HG03460 (cell line): ENCODE measurements around the gene CACNB2.
A peak's percentile ranks its signal among the peaks of the same experiment; 100 is the strongest.

Experiments used
- ATAC-seq: cut with Tn5 transposase; IDR thresholded peaks from one replicate; pipeline ENCODE4 v1.9.1; 2021; ENCODE audit not compliant: unreplicated experiment

The CACNB2 gene

DNA sequence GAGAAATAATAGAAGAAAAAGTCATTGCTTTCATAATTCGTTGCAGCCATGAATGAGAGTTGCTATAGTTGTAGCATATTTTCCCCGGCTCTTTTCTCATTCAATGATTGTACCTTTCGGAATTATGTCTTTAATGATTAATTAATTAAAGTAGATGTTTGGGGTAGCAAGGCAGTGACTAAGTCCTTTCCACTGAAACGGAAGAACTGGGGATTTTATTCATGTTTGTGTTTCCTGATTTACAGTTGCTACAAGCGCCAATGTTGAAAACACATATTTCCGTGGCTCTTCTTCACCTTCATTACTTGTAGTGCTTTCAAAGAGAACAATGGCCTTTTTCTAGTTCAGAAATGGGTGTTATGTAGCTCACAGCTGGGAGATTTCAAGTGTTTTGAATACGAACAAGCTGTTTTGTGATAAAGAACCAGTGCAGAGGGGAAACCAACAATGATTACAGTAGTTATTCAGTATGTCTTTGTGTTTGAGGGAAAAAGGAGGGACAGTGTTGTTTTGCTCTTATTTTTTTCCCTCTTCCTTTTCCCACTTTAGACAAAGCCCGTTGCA is 357.7 kb downstream of the CACNB2 start:
- no peak for ATAC-seq

DNA sequence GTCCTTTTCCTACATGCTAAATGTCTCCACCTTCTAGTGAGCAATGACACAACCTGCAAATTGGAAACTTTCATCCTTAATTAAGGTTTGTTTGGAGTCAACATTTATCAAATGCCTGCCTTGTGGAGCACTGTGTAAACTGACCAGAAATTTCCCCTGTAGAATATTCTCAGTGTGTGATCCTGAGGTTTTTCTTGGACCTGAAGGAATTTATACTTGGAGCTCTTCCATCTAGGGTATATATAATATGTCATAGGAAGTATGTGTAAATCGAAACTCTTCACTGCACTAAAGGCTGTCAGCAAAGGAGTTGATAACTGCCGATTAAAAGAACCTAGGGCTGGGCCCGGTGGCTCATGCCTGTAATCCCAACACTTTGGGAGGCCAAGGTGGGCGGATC is 358.8 kb downstream of the CACNB2 start:
- ATAC-seq = no peak

DNA sequence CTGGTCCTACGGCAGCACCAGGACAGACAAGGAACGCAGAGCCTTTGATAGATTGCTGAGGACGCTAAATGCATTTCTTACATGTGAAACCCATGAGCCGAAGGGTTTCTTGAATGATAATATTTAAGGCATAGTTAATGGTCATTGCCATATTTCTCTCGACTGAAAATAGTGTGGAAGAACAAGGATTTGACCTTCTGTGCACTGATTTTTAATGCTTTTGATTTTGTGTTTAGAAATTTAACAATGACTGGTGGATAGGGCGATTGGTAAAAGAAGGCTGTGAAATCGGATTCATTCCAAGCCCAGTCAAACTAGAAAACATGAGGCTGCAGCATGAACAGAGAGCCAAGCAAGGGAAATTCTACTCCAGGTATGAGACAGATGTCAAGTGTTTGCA is 360.4 kb downstream of the CACNB2 start:
- no peak for ATAC-seq

DNA sequence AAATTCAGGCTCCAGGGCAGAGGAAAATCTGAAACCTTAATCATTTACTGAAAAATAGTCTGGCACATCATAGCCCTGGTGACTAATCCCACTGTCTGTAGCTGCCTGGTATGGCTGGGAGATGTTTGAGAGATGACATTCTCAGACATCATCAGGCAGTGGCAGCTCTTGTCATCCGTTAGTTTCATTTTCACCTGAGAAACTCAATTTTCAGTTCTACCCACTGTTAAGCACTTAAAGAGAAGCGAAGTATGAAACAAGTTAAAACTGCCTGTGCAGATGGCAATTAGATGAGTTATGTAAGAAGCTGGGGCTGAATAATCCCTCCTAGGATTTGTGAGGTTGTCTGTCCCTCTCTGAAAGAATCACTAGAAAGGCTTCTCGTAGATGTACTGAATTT is 361.0 kb downstream of the CACNB2 start:
- peak; percentile 88 for ATAC-seq

DNA sequence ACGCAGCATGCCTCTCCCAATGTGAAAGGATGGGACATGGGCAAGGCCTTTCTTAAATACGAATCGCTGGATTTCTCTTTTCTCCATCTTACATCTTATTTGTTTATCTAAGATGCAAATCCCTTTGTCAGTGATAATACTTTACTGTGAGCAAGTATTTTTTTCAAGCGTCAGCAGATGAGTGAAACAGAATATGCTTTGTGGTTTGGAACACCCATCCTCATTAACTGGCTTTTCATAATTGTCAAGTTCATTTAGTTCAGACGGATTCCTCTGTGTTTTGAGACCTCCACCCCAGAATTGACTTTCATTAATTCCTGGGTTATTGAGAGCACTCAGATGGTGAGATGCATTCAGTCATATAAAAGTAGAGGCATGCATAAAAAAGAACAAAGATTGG is 361.4 kb downstream of the CACNB2 start:
- no peak for ATAC-seq

DNA sequence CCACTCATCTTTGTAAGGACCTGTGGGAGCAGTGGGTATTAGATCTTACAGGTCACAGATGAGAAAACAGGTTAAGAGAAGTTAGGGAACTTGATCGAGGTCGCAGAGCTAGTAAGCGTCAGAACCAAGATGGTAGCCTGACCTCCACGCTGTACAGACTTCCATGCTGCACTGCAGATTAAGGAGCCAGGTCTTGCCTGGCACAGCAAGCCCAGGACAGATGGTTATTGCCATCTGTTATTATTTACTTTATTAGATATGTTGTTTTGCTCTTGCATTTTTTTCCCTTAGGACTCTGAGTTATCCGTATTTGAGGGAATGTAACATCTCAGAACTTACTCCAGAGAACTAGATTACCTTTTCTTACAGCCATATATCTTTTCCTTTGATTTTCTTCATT is 363.9 kb downstream of the CACNB2 start:
- no peak for ATAC-seq

DNA sequence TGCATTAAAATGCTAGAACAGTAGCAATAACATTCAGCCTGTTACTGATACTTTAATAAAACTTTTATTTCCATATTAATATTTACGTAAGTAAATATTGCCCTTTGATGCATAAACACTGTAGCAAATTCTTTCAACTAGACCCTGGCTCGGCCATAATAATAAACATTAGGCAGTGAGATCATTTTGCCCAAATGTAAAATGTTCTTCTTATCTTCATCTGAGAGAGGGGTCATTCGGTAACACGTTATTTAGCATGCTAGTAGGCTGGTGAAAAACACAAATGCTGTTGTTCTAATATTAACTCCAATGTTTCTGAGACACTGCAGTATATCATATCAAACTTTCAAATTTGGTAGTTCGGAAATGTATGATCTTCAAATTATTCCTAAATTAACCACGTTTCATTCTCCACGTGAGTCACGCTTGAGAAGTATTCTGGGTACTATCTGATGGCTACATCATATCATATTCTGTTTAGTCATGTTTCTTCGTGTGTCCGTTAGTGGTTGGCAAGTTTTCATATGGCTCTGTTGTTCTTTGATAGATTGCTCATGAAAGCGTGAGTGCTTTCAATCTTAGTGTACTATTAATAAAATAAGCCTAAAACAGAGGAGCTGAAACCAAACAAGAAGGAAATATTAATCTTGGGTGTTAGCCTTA is 365.4 kb downstream of the CACNB2 start:
- ATAC-seq = no peak

DNA sequence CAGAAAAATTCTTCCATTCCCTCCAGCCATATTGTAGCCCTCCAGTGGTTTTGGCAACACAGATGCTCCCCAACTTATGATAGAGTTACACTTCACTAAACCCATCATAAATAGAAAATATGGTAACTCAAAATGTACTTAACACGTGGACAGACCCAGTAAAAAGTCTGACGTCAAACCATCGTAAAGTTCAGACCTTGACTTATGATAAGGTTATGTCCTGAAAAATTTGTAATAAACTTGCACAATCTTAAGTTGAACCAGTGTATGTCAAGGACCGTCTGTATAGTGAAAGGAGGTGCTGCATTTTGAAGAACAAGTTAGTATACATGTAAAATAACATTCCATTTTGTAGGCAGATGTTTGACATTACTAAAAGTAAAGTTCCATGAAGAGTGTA is 368.4 kb downstream of the CACNB2 start:
- ATAC-seq = no peak

DNA sequence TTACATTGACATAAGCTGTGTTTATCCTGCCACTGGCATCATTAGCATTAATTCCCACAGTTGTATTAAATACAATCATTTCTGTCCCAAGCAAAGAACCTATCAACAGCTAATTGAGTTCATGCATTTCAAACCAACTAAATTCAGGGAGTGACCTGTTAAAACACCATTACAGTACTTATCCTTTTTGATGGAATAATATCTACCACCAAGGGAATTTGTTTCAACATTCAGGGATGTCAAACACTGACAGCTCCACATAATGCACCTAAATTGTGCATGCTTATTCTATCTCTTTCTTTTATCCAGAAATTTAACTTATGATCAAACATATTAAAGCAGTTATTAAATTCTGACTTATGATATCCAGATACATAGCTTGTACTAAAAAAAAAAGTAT is 374.3 kb downstream of the CACNB2 start:
- no peak for ATAC-seq

DNA sequence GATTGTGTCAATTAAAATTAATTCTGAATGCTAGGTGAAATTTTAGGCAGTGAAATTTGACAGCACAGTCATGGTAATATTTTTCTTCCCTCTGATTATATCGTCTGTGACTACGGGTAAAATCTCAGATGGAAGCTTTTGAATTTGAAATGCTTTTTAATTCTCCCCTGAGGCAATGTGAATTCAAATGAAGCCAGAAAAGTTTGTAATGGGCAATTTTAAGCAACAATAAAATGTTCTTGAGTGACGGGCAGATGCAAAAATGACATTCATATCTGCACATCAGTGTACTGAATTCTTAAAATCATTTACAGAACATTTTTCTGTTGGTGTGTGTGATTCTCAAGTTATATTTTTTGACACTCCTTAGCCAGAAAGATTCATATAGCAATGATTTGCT is 376.6 kb downstream of the CACNB2 start:
- ATAC-seq = no peak

DNA sequence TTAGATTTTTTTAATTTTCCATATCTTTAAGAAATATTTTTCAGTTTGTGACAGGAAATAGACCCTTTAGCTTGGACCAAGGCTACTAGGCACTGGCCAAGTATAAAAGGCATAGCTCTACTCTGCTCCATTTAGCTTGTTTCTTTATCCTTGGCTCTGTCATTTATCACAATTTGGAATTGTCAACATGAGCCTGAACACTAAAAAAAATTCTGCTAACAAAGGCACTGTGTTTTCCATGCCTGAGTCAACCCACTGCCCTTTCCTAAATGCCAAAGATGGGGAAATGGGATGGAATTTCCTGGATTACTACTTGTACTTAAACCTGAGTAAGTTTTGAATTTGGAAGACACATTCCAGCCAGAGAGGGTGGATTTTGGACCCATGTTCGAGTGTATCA is 382.8 kb downstream of the CACNB2 start:
- no peak for ATAC-seq

DNA sequence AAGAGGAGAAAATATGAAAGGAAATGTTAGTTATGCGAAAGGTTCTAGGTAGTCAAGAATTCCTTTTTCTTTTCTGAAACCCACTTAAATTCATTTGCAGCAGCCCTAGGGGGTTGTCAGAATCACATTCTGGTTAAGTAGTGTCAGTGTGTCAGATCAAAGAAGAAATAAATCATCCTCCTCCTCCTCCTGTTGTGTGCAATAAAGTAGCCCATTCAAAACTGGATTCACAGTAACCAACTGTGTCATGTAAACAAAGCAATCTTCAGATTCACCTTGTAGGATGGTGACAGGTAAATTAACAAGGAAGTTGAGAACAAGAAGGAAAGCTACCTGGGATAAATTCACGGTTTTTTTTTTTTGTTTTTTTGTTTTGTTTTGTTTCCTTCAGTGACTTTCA is 383.6 kb downstream of the CACNB2 start:
- no peak for ATAC-seq

DNA sequence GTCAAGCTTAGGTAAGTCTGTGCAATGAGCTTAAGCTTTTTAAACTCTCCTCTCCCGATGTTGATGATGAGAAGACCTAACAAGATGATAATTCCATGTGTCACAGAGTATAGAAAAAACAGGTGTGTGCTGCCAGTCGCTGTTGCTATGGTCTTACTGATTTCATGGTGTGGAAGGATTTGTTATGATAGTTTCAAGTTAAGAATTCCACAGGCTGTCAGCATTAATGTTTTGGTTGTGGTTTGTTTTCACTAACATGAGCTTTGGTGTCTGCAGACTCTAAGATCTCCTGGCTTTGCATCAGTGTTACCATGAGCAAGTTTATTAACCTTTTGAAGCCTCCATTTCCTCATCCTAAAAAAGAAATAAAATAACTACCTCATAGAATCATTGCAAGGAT is 387.5 kb downstream of the CACNB2 start:
- no peak for ATAC-seq

DNA sequence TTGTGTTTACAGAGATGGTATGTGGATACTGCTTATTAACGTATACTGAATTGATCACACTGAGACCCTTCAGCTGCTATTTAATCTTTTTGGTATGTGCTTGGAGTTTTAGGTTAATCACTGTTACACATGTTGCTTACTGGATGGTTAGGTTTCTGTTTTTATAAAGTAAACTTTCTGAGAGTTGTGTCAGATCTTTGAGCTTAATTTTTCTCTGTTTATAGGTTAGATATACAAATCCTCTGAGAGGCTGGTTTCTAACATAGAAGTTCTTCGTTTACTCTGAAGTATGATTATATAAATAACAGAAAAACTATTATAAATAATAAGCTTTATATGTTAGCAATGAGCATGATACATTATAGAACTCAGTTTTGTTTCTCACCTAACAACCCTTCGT is 388.1 kb downstream of the CACNB2 start:
- no peak for ATAC-seq

DNA sequence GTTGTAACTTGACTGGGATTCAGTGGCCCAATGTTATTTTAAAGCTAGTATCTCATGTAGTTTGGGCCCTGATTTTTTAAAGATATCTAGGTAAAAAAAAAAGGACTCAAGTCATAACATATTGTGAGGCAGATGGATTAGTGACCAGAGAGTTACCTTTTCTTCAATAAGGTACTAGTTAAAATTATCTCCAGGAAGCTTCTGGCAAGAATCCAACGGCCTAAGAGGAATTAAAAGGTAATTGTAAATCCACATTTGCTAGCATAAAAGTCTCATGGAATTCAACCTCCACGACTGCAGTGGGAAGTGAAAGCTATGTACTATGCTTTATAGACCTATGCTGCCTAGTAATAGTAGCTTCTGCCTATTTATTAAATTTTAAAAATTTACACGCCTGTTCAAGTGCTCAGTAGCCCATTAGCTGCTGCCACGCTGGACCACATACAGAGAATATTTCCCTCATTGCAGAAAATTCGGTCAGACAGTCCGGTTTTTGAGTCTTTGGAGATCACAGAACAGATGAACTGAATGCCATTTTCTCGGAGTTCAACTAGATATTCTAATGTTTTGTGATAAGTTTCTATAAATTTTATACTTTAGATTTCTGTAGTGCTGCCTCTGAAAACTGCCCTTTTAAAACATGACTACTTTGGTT is 392.8 kb downstream of the CACNB2 start:
- ATAC-seq = no peak

DNA sequence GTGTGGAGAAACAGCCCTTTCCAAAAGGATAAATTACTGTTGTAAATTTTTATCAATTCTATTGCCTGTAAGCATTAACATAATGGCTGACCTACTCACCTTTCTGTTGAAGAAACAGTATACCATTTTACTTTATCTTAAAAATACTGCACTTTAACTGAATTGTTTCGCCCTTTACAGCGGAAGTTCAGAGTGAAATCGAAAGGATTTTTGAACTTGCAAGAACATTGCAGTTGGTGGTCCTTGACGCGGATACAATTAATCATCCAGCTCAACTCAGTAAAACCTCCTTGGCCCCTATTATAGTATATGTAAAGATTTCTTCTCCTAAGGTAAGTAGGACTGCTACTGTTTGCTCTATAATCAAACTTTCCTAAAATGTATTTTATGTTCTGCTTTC is 393.7 kb downstream of the CACNB2 start:
- no peak for ATAC-seq

DNA sequence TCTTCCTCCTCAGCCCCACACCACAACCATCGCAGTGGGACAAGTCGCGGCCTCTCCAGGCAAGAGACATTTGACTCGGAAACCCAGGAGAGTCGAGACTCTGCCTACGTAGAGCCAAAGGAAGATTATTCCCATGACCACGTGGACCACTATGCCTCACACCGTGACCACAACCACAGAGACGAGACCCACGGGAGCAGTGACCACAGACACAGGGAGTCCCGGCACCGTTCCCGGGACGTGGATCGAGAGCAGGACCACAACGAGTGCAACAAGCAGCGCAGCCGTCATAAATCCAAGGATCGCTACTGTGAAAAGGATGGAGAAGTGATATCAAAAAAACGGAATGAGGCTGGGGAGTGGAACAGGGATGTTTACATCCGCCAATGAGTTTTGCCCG is 399.1 kb downstream of the CACNB2 start:
- ATAC-seq = no peak

DNA sequence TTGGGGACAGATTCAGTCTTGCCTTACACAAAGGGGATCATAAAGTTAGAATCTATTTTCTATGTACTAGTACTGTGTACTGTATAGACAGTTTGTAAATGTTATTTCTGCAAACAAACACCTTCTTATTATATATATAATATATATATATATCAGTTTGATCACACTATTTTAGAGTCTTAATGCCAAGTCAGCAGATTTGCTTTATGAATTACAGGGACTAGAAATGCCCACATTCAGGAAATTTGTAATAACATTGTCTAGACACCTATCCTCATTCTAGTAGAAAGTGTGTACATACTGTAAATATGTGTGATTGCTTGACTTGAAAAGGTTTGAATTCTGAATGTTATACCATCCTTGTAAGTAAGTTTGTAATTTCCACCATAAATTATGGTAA is 400.0 kb downstream of the CACNB2 start:
- no peak for ATAC-seq

DNA sequence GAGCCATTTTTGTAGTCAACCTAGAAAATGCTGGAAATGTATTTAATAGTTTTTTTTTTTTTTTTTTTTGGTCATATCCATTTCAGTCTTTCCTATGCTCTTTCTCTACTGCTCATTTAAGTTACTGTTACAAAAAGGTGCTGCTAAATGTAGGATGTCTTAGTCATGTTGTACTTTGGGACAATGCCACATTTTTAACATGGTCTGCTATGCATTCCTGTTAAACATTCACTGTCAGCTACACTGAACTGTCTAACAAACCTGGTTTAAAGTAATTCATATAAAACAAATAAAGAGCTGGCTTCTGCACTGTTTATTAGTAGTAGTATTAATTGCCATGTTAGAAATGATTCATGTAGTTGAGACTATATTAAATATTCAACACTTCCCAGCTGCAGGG is 402.6 kb downstream of the CACNB2 start:
- no peak for ATAC-seq

DNA sequence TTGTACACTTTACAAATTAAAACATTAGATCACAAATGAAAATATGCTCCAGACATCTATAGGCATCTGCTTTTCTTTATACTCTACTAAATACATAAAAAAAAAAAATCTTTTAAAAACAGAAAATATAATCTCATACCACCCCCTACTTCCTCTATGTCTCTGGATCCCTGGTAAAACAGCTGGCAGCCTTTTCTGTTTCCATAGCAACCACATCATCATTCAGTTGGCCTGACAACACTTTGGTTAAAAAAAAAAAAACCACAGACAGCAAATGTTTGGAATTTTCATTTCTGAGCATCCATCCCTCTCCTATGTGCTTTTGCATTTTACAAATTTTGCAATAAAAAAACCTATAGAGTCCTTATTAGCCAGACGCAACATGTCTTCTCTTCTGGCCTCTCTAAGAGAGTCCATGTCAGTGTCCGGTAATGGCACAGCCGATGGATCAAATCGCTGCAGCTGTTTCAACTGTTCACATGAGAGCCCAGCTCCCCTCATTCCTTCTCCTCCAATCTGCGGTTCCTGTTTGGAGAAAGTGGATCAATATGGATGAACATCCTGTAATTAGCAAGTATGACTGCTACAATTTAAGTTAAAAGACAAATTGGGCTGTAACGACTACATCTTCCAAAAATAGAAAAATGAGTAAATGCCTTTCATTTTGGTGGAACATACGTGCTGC is 405.5 kb downstream of the CACNB2 start:
- no peak for ATAC-seq

DNA sequence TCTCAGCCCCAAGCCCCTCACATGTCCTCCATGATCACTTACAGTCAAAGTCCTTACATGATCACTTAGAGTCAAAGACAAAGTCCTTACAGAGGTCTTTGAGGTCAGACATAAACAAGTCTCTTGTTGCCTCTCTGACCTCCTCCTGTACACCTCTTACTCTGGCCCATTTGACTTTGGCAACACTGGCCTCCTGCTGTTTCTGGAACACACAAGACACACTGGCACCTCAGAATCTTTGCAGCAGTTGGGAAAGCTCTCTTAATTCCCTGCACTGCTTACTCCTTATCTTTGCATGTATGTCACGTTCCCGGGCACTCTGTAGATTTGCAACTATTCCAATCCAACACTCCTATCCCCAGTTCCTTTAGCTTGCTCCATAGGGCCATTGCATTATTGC is 408.9 kb downstream of the CACNB2 start:
- ATAC-seq = no peak

DNA sequence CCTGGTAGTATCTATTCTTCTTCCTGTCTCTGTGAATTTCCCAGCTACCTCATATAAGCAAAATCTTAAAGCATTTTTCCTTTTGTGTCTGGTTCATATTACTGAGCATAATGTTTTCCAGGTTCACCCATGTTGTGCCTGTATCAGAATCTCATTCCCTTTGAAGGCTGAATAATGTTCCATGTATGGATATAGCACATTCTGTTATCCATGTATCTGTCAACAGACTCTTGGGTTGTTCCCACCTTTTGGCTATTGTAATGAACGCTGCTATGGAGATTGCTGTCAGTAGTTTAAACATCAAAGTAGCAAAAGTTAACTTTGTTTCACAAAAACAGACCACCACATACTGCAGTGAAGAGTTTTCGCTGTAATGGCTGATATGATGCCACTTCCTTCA is 411.2 kb downstream of the CACNB2 start:
- no peak for ATAC-seq
